HG03575 (cell line): ENCODE measurements around the gene IQSEC3.
"Not testable (repeated sequence)": the region's sequence is repeated elsewhere in the genome, so short reads cannot be mapped to it uniquely, and the experiment has no call there.

Experiments used
- ATAC-seq: cut with Tn5 transposase; IDR thresholded peaks from one replicate; pipeline ENCODE4 v1.9.1; 2021; ENCODE audit not compliant: unreplicated experiment, insufficient number of reproducible peaks, low FRiP score; ENCODE audit errors: extremely low read depth

The IQSEC3 gene

GRCh38 chr12:215116-215515, 148.5 kb downstream of the IQSEC3 start:
- ATAC-seq, result no peak

GRCh38 chr12:217029-217428, 150.5 kb downstream of the IQSEC3 start:
- ATAC-seq, result not testable (repeated sequence)

GRCh38 chr12:218221-218620, 151.7 kb downstream of the IQSEC3 start:
- no peak for ATAC-seq

GRCh38 chr12:218728-219590, 152.4 kb downstream of the IQSEC3 start:
- no peak for ATAC-seq

GRCh38 chr12:219891-220352, 153.4 kb downstream of the IQSEC3 start:
- no peak for ATAC-seq

- no peak for ATAC-seq
These were observed 153.9 kb downstream of the IQSEC3 start for GRCh38 chr12:220491-220890.

GRCh38 chr12:220946-221550, 154.5 kb downstream of the IQSEC3 start:
- no peak for ATAC-seq

GRCh38 chr12:221736-222135, 155.2 kb downstream of the IQSEC3 start:
- no peak for ATAC-seq

- no peak for ATAC-seq
These were observed 157.3 kb downstream of the IQSEC3 start for GRCh38 chr12:223841-224240.

- no peak for ATAC-seq
These were observed 157.8 kb downstream of the IQSEC3 start for GRCh38 chr12:224330-224729.

- no peak for ATAC-seq
These were observed 158.4 kb downstream of the IQSEC3 start for GRCh38 chr12:225012-225411.

- no peak for ATAC-seq
These were observed 159.8 kb downstream of the IQSEC3 start for GRCh38 chr12:226401-226800.

- ATAC-seq, result no peak
These were observed 160.8 kb downstream of the IQSEC3 start for GRCh38 chr12:227286-227915.
